Breast epithelium (tissue), 4 donors: ENCODE results near the gene DSG3. TPM values are rescaled to one million over a fixed set of nuclear protein-coding genes. Genes with fewer than 3 reads are reported as not detected.

ENCODE experiments used
- DNase-seq, 2 donors: peaks; one replicate each; pipeline ENCODE4 v3.0.0-alpha.2; 2019; ENCODE audit warnings: low spot score in 2 of 2
- H3K27ac ChIP-seq, 2 donors: fragments of 200-600 bp; sonication (generic) in 1 of 2; one replicate each; pipeline ENCODE4 v1.5.1; 2016 to 2019; ENCODE audit warnings: mild to moderate bottlenecking in 1 of 2
- H3K27me3 ChIP-seq, 2 donors: fragments of 200-600 bp; sonication (generic) in 1 of 2; one replicate each; pipeline versions ENCODE4 v1.5.1 to v1.6.0; 2017 to 2019; ENCODE audit warnings: control low read depth in 1 of 2, mild to moderate bottlenecking in 1 of 2
- H3K36me3 ChIP-seq: fragments of 200-600 bp; one replicate; pipeline ENCODE4 v1.5.1; 2019
- H3K4me1 ChIP-seq, 2 donors: fragments of 200-600 bp; sonication (generic); one replicate each; pipeline ENCODE4 v1.5.1; 2016 to 2019; ENCODE audit warnings: control low read depth in 1 of 2
- H3K4me3 ChIP-seq, 3 donors: fragments of 200-600 bp; sonication (generic); 1 replicate in 2 of 3; 2 replicates in 1 of 3; pipeline ENCODE4 v1.5.1; 2016 to 2019; ENCODE audit warnings: mild to moderate bottlenecking in 3 of 3, moderate library complexity in 2 of 3
- H3K9me3 ChIP-seq, 2 donors: fragments of 200-600 bp; sonication (generic) in 1 of 2; one replicate each; pipeline ENCODE4 v1.5.1; 2016 to 2019; ENCODE audit warnings: control low read depth in 1 of 2
- POLR2A ChIP-seq: fragments of 450-650 bp; IDR thresholded peaks from one replicate; pipeline ENCODE4 v1.6.1; 2016; ENCODE audit warnings: antibody characterized with exemption, mild to moderate bottlenecking, moderate library complexity
- POLR2AphosphoS5 ChIP-seq, 3 donors: sonication (generic); formaldehyde crosslinking; IDR thresholded peaks; one replicate each; pipeline ENCODE4 v1.6.1; 2017; ENCODE audit warnings: antibody characterized with exemption in 3 of 3
- intact Hi-C: fragments of 100-400 bp; cut with DNase I; formaldehyde crosslinking; loops from one replicate; pipeline ENCODE4 v1.15.1; 2023; ENCODE audit warnings: low total_unique reads
- total RNA-seq, 3 donors: library from RNA; depleted of rRNA; stranded (reverse); fragments of >200 nt; gene quantifications; one replicate each; pipeline ENCODE4 v1.1.0, GENCODE V29; 2016
- TF ChIP-seq, protein P1 (sequence below), 3 donors: fragments of 450-650 bp; IDR thresholded peaks; one replicate each; pipeline ENCODE4 v1.5.1; 2016 to 2017; ENCODE audit warnings: antibody characterized with exemption in 3 of 3, mild to moderate bottlenecking in 3 of 3, moderate library complexity in 3 of 3

The DSG3 gene
- total RNA-seq, 3 donors from 2014 or later = 21.0 to 40.1 TPM; not detected in 1

DNA sequence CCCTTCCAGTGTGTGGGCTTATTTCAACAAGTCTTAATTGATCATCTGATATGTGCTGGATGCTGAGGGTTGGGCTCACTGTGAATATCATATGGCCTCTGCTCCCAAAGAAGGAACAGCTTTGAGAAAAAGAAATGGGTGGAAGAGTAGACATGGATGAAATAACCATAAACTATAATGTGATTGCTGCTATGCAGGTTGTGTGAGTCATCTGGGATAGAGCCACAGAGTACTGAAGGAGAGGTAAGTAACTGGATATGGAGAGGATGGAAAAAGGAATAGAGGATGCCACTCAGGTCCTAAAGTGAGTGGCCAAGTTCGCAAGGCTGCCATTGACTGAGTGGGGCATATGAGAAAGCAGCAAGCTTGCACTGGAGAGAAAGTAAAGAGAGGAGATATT lies 41.8 kb downstream of the DSG3 start:
- no peak overlapping the region for H3K4me3 ChIP-seq
- DNase-seq = no peak
- TF ChIP-seq, protein P1, sequence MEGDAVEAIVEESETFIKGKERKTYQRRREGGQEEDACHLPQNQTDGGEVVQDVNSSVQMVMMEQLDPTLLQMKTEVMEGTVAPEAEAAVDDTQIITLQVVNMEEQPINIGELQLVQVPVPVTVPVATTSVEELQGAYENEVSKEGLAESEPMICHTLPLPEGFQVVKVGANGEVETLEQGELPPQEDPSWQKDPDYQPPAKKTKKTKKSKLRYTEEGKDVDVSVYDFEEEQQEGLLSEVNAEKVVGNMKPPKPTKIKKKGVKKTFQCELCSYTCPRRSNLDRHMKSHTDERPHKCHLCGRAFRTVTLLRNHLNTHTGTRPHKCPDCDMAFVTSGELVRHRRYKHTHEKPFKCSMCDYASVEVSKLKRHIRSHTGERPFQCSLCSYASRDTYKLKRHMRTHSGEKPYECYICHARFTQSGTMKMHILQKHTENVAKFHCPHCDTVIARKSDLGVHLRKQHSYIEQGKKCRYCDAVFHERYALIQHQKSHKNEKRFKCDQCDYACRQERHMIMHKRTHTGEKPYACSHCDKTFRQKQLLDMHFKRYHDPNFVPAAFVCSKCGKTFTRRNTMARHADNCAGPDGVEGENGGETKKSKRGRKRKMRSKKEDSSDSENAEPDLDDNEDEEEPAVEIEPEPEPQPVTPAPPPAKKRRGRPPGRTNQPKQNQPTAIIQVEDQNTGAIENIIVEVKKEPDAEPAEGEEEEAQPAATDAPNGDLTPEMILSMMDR (IDR thresholded peaks at IDR 0.05) = no peak
- TF ChIP-seq POLR2AphosphoS5 (IDR thresholded peaks at IDR 0.05) (no peak), POLR2A (no peak)
- no peaks in the 10 kb centered on the region for H3K36me3 ChIP-seq
- H3K27ac ChIP-seq = no peak overlapping the region
- no peaks in the 10 kb centered on the region for H3K27me3 ChIP-seq
- intact Hi-C loops = no loop called here
- no peaks in the 10 kb centered on the region for H3K4me1 ChIP-seq
- H3K9me3 ChIP-seq = no peaks in the 10 kb centered on the region

DNA sequence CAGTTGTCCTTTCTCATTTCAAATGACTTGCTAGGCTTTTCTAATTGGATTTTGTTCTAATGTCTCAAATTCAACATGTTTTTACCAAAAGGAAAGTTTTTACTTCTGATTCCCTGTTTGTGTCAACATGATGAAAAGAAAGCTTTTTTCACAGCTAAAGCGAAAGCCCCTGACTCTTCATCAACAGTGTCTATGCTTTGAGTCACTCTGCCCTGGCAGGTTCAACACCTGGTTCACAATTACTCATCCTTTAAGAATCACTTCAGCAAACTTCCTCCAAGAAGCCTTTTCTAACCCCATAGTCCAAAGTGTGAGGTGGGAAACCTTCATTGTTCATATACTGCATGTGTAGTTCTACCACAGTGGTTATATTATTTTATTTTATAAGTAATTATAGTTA lies 42.8 kb downstream of the DSG3 start:
- TF ChIP-seq, protein P1 (IDR thresholded peaks at IDR 0.05) = no peak
- TF ChIP-seq POLR2AphosphoS5 (IDR thresholded peaks at IDR 0.05) (no peak), POLR2A (no peak)
- intact Hi-C loops = no loop called here
- Histone ChIP-seq H3K27me3 (no peaks in the 10 kb centered on the region), H3K36me3 (no peaks in the 10 kb centered on the region), H3K9me3 (no peaks in the 10 kb centered on the region), H3K4me3 (no peak overlapping the region), H3K4me1 (no peaks in the 10 kb centered on the region), H3K27ac (no peak overlapping the region)
- DNase-seq = no peak

DNA sequence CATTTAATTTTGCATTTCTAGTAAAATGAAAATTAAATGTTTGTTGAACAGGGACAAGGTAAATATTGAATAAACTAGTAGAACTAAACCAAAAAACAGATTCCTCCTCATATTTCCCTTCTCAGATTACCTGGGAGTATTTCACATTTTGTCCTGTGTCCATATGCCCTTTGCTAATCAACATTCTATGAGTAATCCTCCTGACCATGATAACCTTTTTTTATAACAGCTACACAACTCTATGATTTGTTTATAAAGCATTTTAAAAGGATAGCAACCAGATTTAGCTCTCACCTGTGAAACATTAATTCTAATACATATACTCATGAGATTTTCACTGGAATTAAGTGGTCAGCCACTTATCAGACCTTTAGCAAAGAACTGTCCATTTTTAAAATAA lies 43.3 kb downstream of the DSG3 start:
- Histone ChIP-seq H3K4me1 (no peaks in the 10 kb centered on the region), H3K36me3 (no peaks in the 10 kb centered on the region), H3K27me3 (no peaks in the 10 kb centered on the region), H3K9me3 (no peaks in the 10 kb centered on the region), H3K27ac (no peak overlapping the region), H3K4me3 (no peak overlapping the region)
- DNase-seq = no peak
- intact Hi-C loops = no loop called here
- TF ChIP-seq POLR2AphosphoS5 (IDR thresholded peaks at IDR 0.05) = no peak
- TF ChIP-seq, protein P1 (IDR thresholded peaks at IDR 0.05) = no peak
- no peak for TF ChIP-seq POLR2A

DNA sequence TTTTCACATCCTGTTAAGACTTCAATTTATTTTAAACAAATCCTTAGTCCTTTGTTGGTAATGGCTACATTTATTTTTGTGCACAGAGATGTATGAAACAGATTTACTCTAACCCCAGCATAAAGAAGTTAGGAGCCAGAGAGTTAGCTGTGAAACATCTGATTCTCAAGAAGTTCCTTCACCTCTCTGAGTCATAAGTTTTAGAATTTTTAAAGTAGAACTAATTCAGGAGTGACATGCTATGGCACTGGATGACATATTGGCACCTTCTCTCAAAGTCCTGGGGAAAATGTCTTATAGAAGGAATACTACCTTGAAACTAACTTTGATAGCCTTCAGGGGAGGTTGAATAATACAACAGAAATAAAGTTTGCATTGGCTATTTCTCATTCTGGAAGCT lies 44.0 kb downstream of the DSG3 start:
- no peaks in the 10 kb centered on the region for H3K27me3 ChIP-seq
- intact Hi-C loops = no loop called here
- no peak for DNase-seq

DNA sequence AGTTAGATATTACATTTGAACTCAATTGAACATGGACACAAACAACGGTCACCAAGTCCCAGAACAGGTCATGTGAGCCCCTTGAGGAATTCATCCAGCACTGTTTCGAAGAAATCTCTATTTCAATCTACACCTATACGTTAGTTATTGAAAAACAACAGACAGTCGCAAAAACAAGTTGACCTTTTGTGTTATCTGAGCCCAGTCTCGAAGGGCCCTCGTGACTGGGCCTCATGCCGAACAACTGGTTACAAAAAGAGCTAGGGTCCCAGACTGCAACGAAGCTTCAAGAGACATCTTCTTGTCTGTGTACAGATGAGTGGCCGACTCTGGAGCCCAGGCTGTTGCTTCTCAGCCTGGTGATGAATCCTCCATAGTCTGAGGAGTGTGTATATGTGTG lies 45.1 kb downstream of the DSG3 start:
- no peaks in the 10 kb centered on the region for H3K4me1 ChIP-seq
- H3K9me3 ChIP-seq = no peaks in the 10 kb centered on the region
- TF ChIP-seq POLR2AphosphoS5 (IDR thresholded peaks at IDR 0.05) = no peak
- TF ChIP-seq, protein P1 (IDR thresholded peaks at IDR 0.05) = no peak
- no peak for TF ChIP-seq POLR2A
- no peak for DNase-seq
- H3K27me3 ChIP-seq = no peaks in the 10 kb centered on the region
- no peak overlapping the region for H3K4me3 ChIP-seq
- H3K27ac ChIP-seq = no peak overlapping the region
- no peaks in the 10 kb centered on the region for H3K36me3 ChIP-seq
- intact Hi-C loops = no loop called here

More for the DNA sequence above, 44.0 kb downstream of the DSG3 start:
- no peak overlapping the region for H3K27ac ChIP-seq
- H3K4me3 ChIP-seq = no peak overlapping the region
- H3K36me3 ChIP-seq = no peaks in the 10 kb centered on the region
- no peak for TF ChIP-seq POLR2A
- TF ChIP-seq, protein P1 (IDR thresholded peaks at IDR 0.05) = no peak
- no peak for TF ChIP-seq POLR2AphosphoS5 (IDR thresholded peaks at IDR 0.05)
- no peaks in the 10 kb centered on the region for H3K9me3 ChIP-seq
- H3K4me1 ChIP-seq = no peaks in the 10 kb centered on the region
